ENCODE data around the gene SMIM24.

SMIM24 gene

DNA sequence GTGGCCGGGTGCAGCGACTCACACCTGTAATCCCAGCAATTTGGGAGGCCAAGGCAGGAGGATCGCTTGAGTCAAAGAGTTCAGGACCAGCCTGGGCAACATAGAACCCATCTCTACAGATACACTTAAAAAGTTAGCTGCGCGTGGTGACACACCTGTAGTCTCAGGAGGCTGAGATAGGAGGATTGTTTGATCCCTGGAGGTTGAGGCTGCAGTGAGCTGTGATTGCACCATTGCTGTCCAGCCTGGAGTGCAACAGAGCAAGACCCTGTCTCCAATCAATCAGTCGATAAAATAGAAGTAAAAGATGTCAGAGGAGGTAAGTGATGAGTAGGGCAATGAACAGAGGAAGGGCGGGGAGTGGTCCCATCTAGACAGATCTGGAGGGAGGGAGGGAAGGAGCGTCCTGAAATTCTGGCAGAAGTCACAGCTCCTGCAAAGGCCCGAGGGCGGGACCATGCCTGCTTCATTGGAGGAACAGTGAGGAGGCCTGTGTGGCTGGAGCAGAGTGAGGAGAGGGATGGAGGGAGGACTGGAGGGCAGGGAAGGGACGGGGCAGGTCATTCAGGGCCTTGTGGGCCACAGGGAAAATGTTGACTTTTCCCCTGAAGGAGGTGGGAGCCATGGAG lies 9.7 kb downstream of the SMIM24 start:
- DNase-seq: no peak

- DNase-seq: no peak
These were observed 10.5 kb downstream of the SMIM24 start for GRCh38 chr19:3469638-3470499.

GRCh38 chr19:3468211-3468610 lies 12.1 kb downstream of the SMIM24 start:
- DNase-seq: no peak

GRCh38 chr19:3467437-3468198 lies 12.7 kb downstream of the SMIM24 start:
- DNase-seq: no peak

- no peak for DNase-seq
These were observed 13.7 kb downstream of the SMIM24 start for GRCh38 chr19:3466635-3467034.

DNA sequence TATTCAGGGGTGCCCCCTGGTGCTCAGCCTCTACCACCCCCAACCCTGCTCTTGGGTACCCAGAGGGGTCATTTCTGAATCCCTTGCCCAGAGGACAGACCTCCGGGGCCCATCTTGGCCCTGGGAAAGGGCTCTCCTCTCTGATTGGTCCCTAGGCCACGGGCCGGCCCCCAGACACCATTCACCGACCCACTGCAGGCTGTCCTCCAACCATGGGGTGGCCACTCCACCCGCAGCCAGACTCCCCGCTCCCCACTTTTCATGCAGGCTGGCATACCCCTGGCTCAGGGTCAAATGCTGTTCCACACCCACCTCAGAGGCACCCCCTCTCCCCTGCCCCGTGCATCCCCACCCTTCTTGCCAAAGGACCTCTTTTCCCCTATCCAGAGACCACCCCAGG lies 14.8 kb downstream of the SMIM24 start:
- DNase-seq: no peak

DNA sequence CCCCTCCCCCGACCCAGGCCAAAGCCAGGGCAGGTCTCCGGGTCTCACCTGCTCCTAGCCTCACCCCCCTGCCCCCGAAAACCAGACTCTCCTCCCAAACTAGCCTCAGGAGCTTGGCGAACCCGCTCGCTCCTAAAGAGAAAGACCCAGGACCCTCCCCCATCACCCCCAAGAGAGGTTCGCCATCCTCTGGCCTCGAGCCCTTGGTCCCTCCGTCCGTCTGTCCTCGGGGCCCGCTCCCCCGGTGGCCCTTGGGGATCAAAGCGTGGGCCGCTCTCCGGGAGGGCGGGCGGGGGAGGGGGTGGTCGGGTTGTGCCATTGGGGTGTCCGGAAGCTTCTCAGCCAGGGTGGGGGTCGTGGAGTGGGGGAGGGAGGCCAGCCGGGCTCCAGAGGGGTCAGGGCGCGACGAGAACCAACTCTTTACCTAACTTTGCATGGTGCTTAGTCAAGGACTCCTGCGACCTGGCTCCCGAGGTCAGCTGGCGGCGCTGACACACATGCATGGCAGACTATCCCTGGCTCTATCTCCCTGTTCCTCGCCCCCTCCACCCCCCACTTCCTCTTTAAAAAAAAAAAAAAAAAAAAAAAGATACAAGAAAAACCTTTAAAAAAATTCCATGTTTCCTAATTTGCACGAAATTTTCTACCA lies 15.6 kb downstream of the SMIM24 start:
- no peak for DNase-seq

GRCh38 chr19:3463714-3464586 lies 16.4 kb downstream of the SMIM24 start:
- DNase-seq: no peak

DNA sequence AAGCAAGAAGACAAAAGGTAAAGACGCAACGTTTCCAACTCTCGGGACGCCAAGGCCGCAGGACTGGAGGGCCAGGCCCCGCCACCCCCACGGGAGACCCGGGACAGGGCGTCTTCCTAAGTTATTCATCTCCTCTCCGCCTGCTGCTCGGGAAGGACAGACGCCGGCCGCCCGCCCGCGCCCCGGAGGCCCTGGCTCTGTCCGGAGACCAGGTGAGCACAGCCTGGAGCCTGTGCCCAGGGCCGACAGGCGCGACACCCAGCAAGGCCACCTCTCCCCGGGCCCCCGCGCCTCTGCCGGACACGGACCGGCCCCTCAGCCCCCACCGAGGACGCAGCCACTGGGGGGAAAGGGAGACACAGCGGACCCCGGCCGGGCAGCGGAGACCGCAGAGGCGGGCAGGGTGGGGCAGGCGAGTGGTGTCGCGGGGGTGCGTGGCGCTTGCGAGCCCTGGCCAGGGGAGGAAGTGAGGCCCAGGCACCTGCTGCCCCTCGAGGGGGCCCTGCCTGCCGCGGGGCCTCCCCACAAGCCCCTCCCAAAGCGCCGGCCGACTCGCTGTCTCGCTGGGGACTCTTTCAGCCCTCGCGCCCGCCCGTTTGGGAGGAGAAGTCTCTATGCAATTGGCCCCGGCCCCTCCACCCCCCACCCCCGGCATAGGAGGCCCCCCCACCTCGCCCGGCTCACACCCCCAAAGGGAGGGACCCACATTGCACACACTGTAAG lies 17.2 kb downstream of the SMIM24 start:
- DNase-seq: no peak

GRCh38 chr19:3459965-3460582 lies 20.3 kb downstream of the SMIM24 start:
- no peak for DNase-seq

- no peak for DNase-seq
These were observed 21.0 kb downstream of the SMIM24 start for GRCh38 chr19:3459089-3459881.

DNA sequence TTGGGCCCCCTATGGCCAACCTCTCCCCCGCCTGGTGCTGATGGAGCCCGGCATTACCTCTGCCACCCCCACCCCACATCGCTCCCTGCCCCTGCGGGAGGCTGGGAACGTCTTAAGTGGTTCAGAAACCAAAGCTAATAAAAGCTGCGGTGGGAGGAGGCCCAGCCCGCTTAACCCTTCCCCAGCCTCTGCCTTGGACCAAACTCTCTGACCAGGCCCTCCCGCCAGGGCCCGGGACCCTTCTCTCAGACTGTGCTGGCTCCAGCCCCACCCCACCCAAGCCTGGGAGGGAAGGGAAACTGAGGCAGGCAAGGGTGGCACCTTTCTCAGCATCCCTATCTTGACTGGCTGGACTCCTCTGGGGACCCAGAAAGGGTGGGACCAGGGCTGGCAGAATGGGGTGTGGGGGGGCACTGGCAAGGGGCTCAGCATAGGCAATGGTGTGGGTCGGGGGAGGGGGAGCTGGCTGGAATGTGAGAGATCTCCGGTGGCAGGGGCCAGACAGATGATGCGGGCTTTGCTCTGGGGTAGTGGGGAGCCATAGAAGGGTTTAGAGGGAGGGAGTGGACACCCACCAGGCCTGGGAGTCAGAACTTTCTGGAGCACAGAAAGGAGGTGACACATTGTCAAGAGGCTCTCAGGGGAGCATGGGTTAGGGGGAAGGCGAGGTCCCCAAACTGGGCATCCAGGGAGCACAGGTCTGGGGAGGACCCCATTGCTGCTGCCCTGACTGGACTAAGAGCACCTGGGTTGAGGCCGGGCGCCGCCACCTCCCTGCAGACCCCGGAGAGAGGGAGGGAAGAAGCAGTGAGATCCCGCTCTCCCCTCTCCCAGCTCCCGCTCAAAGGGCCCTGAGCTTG lies 21.9 kb downstream of the SMIM24 start:
- no peak for DNase-seq

DNA sequence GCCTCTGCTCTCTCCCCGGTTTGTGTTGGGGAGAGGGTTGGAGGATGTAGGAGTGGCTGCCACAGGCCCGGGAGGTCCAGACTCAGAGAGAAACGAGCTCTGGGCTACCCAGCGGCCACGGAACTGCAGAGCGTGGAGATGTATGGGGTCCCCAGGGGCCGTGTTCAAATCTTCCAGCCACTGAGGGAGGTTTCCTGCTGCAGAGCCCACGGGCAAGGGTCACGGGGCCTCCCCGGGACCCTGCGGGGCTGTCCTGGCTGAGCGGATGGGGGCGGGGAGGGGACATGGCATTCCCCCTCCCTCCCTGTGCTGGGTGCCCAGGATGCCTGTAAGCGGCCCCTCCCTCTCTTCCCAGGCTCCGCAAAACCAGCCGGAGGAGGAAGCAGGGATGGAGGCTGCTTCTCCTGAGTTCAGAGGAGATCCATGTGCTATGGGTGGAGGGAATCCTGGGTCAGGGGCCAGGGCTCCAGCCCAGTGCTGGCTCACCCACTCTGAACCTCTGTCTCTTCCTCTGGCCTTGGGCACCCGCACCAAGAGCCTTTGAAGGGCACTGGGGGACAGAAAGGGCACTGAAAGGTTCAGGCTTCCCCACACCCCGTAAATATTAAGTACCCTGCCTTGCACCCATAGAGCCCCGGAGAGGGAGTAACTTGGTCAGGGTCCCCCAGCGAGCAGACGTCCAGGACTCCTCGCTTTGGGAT lies 22.6 kb downstream of the SMIM24 start:
- no peak for DNase-seq

GRCh38 chr19:3456925-3457527 lies 23.3 kb downstream of the SMIM24 start:
- no peak for DNase-seq

- no peak for DNase-seq
These were observed 24.2 kb downstream of the SMIM24 start for GRCh38 chr19:3455960-3456601.

DNA sequence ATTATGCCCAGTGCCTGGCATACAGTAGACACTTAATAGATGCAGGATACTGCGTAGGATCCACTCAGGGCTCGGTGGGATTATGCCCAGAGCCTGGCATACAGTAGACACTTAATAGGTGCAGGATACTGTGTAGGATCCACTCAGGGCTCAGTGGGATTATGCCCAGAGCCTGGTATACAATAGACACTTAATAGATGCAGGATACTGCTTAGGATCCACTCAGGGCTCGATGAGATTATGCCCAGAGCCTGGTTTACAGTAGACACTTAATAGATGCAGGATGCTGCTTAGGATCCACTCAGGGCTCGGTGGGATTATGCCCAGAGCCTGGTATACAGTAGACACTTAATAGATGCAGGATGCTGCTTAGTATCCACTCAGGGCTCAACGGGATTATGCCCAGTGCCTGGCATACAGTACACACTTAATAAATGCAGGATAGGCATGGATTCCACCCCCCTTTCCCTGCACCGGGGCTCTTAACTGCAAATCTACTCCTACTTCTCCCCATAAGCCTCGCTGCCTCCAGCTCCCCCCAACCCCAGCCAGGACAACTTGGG lies 24.9 kb downstream of the SMIM24 start:
- no peak for DNase-seq

Measured in NCI-H1417 (cell line).